MM.1S (cell line): ENCODE measurements around the gene SC5D.

Source experiments
- EZH2 ChIP-seq: fragments of 300-600 bp; sonication (generic); optimal IDR thresholded peaks from 2 replicates; pipeline ENCODE3; 2017; ENCODE audit warnings: low read depth, mild to moderate bottlenecking, antibody characterized with exemption, low read length, mixed read lengths
- EZH2phosphoT487 ChIP-seq: fragments of 300-600 bp; sonication (generic); IDR thresholded peaks from 2 replicates; pipeline ENCODE4 v1.6.1; 2018; ENCODE audit warnings: antibody characterized with exemption, low read length
- TF ChIP-seq, protein P1 (sequence below): fragments of 300-600 bp; sonication (generic); IDR thresholded peaks from 2 replicates; pipeline ENCODE4 v1.5.1; 2016; ENCODE audit warnings: antibody characterized with exemption, low read length, mixed read lengths

- TF ChIP-seq, protein P1, sequence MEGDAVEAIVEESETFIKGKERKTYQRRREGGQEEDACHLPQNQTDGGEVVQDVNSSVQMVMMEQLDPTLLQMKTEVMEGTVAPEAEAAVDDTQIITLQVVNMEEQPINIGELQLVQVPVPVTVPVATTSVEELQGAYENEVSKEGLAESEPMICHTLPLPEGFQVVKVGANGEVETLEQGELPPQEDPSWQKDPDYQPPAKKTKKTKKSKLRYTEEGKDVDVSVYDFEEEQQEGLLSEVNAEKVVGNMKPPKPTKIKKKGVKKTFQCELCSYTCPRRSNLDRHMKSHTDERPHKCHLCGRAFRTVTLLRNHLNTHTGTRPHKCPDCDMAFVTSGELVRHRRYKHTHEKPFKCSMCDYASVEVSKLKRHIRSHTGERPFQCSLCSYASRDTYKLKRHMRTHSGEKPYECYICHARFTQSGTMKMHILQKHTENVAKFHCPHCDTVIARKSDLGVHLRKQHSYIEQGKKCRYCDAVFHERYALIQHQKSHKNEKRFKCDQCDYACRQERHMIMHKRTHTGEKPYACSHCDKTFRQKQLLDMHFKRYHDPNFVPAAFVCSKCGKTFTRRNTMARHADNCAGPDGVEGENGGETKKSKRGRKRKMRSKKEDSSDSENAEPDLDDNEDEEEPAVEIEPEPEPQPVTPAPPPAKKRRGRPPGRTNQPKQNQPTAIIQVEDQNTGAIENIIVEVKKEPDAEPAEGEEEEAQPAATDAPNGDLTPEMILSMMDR: no peak
- TF ChIP-seq EZH2 (no peak), EZH2phosphoT487 (no peak)
Measured at GRCh38 chr11:121328176-121328966, 35.8 kb downstream of the SC5D start.
